Lower leg skin (tissue), 3 donors: Measurements from ENCODE around the gene CDK17.

Experiments used
- CTCF ChIP-seq, 3 donors: fragments of 450-650 bp; IDR thresholded peaks; one replicate each; pipeline ENCODE4 v1.5.1; 2016; ENCODE audit warnings: antibody characterized with exemption in 3 of 3, mild to moderate bottlenecking in 3 of 3, moderate library complexity in 2 of 3
- POLR2A ChIP-seq, 2 donors: fragments of 450-650 bp; IDR thresholded peaks; one replicate each; pipeline ENCODE4 v1.6.1; 2016 to 2017; ENCODE audit warnings: antibody characterized with exemption in 2 of 2, mild to moderate bottlenecking in 1 of 2, moderate library complexity in 1 of 2

GRCh38 chr12:96445691-96446583 lies 45.7 kb upstream of the CDK17 start:
- TF ChIP-seq CTCF (IDR thresholded peaks at IDR 0.05) (no peak), POLR2A (IDR thresholded peaks at IDR 0.05) (no peak)
